CD4-positive, alpha-beta T cell treated with Interleukin-6 at 100 ng/mL for 8 hours (primary cell): ENCODE results near the gene TMEM140.
"Not testable (repeated sequence)": the region's sequence is repeated elsewhere in the genome, so short reads cannot be mapped to it uniquely, and the experiment has no call there.

Experiments
- DNase-seq: peaks from one replicate; pipeline ENCODE4 v3.0.0-alpha.2; 2020; ENCODE audit warnings: mixed read lengths, low spot score

TMEM140 gene

DNA sequence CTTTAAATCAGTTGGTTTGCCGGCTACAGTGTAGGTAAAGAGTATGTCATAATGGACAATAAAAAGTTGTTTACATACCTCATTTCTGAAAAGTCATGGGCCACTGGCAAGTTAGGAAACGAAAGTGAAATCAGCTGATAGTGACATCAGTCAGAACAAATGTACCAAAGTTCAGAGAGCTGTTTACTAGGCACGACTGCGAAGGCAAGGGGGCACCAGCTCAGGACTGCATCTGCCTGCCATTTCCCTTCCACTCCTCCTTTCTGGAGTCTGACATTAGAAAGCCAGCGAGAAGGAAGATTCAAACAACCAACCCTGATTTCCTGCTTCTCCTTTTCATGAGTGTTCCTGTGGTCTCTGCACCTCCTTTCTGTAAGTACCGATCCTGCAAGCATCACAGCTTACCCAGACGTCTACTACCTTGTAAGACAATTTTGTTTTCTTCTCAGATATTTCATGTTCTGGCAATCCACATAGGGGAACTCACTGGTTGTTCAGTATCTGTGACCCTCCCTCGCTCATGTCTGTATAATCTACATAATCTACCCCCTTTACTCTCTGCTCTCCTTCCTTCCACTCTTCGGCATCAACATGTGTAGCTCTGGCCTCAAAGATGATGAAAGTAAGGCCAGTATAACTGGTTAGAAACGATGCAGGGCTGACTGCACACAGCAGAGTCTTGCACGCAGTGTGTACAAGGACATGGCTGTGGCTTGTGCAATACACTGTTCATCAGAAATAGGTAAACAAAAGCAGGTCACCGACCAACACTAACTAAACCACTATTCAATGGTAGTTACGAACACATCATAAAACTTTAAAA lies at the start of gene TMEM140:
TSS of gene TMEM140 (plus strand) at position 174 of the 823 bp plus-strand sequence. CDS start 16,370 bp downstream, outside the sequence.
- peak; percentile 74 for DNase-seq

DNA sequence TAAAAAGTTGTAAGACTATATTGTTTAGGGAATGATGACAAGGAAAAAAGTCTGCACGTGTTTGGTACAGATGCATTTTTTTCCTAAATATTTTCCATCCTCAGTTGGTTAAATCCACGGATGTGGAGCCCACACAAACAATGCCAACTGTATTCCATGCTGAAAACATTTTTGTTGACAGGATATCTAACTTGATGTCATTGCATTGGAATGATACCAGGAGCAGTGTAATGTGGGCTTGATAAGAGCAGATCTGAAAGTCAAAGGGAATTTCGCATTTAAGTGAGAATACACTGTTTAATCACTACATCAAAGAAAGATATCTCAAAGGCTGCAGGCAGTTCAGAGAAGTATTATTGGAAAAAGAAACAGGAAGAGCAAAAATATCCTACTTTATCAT lies 49.5 kb upstream of the TMEM140 start:
- DNase-seq: no peak

DNA sequence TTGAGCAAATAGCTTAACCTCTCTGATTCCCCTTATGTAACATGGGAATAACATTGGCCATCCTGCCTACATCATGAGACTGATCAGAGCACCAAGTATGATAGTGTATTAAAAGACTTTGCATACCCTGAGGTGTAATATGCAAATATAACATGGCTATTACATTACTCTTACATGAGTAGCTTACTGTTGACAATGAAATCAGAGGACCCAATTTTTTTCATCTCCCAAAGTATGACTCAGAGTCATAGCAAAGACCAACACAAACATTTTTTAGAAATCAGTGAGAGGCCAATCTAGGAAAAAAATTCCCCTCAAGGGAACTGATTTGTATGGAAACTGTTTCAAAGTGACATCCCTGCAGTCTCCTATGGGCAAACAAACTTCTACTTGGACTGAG lies 47.0 kb upstream of the TMEM140 start:
- no peak for DNase-seq

DNA sequence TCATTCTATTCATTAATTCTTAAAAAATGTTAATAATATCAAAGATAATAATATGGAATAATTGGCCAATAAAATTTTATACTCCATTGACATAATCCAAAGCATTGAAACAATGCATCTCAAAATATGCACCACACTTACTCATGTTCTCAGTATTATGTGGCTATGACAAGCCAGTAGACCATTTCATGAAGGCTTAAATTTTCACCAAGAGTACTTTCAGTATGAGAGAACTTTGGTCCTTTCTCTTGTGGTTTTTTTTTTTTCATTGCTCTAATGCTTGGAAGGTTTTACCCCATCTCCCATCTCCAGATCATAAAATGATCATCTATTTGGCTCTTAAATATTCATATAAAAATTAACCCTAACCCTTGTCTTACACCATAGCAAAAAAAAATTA lies 45.5 kb upstream of the TMEM140 start:
- DNase-seq: no peak

DNA sequence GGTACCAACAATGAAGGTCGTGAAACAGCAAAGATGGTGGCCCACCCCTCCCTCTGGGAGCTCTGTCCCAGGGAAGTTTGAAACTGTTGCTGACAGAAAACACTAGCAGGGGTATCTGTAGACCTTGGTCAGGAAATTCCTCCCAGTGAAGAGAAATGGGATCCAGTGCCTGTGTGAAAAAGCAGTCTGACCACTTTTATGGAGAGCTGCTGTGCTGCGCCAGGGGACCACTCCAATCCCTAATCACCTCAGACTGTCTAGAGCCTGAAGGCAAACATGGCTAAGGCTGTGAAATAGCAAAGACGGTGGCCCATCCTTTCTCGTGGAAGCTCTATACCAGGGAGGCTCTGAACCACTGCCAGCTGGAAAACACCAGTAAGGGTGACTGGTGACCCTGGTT lies 38.3 kb upstream of the TMEM140 start:
- DNase-seq: no peak

DNA sequence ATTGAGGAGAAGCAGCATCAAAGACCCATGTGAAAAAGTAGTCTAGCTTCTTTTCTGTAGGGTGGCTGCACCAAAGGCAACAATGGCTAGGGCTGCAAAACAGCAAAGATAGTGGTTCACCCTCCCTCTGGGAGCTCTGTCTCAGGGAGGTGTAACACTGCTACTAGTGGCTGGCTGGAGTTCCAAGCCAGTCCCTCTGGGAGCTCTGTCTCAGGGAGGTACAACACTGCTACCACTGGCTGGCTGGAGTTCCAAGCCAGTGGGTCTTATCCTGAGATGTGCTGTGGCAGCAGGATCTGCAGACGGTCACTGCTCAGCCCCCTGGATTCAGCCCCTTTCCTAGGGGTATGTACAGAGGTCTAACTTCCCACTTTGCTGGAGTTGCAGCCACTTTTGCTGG lies 37.9 kb upstream of the TMEM140 start:
- no peak for DNase-seq

DNA sequence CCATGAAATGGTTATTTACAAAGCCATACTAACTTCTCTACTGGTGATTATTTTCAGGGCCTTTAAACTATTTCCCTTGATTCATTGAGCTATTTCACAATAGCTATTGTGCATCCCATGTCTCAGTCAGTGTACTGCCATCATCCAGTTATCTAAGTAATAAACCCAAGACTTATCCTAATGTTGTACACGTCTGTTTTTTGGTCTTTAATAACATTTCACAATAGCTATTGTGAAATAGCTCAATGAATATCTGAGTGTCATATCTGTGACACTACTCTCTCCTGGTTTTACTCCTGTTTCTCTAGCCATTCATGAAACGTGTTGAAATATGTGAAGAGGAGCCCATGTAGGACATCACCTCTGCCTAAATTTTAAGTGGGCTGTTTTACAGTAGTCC lies 36.5 kb upstream of the TMEM140 start:
- no peak for DNase-seq

DNA sequence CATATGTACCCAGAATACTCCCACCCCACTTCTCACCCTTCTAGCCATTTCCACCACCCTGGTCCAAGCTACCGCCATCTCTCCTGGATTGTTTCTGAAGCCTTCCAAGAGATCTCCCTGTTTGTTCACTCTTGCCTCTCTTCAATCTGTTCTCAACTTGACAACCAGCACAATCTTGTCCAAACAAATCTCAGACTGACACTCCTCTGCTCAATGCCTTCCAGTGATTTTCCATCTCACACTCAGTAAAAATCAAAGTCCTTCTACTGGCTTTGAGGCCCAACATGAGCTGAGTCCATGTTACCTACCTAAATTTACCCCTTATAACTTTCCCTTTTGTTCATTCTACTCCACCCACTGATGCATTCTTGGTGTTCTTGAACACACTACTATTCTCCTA lies 33.2 kb upstream of the TMEM140 start:
- no peak for DNase-seq

DNA sequence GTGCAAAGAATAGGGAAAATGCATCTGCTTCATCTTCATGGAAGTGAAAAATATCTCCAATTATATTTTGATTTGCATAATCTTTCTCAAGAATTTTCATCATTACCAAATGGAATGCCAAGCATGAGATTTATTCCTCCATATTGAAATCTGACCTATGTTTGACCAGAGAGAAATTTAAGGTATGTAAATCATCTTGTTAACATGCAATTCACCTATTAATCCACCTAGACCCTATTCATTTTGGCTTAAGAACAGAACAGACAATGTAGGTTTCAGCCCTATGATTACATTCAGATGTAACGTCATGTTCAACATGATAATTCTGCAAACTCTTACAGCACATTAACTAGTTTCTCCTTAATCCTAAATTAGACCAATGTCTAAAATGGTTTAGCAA lies 30.8 kb upstream of the TMEM140 start:
- no peak for DNase-seq

DNA sequence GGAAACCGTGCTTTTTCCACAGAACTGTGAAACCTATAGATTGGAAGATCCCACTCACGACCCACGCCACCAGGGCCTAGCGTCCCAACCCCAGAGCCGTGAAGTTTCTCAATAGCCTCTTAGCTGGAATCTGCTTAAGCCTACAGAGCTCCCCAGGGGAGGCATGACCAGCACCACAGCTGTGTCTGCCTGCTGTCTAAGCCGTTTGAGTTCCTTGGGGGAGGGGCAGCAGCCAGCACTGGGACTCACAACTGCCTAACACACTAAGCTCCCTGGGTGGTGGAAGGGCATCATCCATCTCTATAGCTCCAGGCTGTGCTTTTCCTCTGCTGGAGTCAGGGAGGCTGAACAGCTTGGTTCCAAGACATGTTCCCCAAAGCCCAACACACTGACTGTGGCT lies 26.0 kb upstream of the TMEM140 start:
- no peak for DNase-seq

DNA sequence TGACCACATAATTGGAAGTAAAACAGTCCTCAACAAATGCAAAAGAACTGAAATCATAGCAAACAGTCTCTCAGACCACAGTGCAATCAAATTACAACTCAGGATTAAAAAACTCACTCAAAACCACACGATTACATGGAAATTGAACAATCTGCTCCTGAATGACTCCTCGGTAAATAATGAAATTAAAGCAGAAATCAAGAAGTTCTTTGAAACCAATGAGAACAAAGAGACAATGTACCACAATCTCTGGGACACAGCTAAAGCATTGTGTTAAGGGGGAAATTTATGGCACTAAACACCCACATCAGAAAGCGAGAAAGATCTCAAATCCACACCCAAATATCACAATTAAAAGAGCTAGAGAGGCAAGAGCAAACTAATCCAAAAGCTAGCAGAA lies 23.2 kb upstream of the TMEM140 start:
- DNase-seq: not testable (repeated sequence)

DNA sequence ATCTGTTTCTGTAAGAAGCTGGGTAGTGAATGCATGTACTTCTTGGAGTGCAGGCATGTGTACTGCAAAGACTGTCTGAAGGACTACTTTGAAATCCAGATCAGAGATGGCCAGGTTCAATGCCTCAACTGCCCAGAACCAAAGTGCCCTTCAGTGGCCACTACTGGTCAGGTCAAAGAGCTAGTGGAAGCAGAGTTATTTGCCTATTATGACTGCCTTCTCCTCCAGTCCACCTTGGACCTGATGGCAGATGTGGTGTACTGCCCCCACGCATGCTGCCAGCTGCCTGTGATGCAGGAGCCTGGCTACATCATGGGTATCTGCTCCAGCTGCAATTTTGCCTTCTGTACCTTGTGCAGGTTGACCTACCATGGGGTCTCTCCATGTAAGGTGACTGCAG lies 18.9 kb upstream of the TMEM140 start:
- DNase-seq: no peak

DNA sequence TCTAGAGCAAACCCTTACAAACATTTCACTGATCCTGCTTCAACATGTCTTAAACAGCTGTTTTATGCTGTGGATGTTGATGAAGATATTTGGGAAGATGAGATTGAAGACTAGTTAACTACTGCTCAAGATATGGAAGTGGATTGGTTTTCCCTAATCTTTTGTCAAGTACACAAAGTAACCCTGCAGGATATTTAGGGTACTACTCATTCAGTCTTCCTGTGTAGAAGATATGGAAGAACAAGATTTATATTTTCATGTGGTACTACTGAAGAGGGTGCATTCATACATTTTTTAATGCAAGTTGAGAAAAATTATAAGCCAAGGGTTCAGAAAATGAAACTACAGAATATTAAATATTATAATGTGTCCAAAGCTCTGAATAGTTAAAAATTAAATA lies 18.3 kb upstream of the TMEM140 start:
- DNase-seq: no peak

DNA sequence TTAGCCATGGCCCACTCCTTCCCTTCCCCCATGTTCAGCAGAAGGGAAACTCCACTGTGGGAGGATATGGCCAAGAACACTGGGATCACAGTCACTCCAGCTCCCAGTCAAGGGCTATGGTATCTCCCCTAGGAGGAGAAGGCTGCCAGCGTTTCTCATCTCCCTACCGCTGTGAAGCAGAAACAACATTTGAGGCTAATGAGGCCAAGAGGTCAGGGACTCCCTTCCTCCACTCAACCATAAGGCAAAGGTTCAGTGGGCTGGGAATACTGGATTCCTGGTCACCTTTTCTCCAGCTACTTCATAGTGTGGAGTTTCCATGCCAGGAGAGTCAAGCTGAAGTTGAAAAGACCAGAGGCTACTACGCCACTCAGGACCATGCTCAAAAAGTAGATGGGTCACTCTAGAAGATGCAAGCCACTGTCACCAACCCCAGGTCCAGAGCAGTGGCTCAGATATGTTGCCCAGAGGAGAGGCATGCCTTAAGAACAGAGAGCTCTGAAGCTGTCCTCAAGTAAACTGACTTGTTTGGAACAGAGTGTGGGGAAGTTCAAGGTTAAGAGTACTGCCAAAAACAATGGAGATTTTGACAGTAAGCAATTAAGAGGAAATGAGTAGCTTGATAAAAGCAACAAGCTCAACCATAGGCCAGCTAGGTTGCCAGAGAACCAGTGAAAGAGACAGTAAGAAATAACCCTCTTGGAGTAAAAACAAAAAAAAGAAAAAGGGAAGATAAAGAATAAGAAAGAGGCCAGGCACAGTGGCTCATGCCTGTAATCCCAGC lies 3.8 kb upstream of the TMEM140 start:
- no peak for DNase-seq

DNA sequence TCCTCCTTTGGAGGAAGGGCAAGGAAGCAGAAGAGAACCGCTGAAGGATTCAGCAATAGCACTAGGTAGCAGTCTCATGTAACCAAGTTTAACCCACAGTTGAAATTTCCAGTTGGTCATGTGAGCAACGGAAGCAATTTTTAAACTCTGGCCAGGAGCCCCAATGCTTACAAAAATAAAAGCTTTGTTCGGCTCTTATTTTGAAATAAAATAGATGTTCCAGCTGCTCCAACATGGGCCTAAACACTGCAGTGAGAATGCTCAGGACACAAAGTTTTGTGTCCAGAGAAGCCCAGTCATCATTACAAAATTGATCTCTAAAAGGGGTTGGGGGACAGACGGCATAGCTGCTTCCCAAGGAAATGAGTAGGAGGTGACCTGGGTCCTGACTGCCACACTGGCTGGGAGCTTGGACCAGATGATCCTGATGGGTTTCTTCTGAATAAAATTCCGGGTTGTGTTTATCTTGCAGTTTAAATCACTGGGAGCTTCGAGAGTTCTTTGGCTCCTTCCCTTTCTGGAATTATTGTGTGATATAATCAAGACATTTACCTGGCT lies 452 bp upstream of the TMEM140 start:
- DNase-seq: peak; percentile 37

DNA sequence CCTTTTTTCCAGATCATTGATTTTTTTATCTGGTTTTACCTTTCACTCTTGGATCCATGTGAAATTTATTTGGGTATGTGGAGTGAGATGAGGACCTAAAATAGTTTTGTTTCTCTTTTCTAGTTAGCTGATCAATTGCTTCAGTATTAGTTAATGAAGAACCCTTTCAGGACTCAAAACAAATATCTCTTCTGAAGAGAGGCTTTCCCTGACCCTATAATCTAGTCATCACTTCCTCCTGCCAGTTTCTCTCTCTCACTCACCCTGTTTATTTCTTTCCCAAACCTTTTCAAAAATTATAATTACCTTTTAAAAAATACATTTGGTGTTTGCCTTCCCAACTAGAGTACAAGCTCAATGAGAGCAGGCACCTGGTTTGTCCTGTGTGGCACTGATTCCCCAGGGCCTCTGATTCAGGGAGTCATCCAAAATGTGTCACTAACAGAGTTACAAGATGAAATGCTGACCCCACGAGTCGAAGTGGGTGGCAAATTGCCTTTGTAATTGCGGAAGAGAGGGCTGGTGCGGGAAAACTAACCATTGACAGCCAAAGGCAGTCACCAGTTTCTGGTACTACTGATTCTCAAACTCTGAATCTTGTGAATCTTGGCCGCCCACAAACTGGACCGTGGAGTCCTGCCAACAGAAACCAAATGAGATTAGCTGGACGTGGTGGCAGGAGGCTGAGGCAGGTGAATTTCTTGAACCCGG lies 2.4 kb downstream of the TMEM140 start:
- no peak for DNase-seq

DNA sequence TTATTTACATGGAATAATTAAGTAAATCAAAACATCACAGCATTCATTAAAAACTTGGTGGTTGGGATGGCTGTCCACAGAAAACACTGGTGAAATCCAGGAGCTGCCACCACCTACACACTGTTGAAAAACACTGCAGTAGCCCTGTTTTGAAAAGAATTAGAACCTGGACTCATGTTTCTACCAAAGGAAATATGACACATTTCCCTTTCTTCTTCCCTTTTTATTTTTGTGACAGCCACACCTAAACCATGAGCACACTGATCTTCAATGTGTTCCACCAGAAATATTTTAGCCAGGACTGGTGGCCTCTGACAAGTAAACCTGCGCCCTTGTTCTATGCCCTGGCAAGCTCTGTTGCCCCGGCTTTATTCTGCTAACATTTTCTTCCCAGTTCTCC lies 3.3 kb downstream of the TMEM140 start:
- DNase-seq: no peak

DNA sequence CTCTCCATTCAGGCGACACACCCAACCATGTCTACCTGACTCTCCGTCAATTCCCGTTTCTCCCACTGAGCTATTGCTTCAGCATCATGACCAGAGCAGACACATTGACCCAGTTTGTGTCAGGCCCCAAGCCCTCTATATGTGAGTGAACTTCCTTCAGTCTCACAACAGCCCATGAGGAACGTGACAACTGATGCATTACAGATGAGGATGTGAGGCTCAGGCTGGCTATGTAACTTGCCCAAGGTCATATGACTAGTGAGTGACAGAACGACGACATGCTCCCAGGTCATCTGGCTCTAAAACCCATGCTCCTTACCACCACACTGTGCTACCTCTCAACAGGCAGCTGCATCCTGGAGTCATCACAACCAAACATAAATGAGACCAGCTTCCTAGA lies 3.7 kb downstream of the TMEM140 start:
- no peak for DNase-seq

DNA sequence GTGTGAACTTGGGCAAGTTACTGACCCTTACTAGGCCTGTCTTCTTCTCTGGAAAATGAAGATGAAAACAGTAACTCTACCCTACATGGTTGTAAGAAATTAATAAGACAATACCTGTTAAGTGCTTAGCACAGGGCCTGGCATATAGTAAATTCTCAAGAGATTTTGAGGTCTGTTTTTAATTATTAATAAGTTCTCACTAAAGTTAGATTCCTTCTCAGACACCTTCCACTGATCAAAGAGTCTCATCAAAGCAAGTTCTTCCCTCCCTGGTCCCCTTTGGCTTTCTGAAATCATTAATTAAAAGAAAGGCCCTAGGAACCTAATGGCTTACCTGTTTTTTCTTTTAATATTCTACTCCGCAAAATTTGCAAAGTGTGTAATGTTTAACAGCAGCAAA lies 4.6 kb downstream of the TMEM140 start:
- DNase-seq: no peak

DNA sequence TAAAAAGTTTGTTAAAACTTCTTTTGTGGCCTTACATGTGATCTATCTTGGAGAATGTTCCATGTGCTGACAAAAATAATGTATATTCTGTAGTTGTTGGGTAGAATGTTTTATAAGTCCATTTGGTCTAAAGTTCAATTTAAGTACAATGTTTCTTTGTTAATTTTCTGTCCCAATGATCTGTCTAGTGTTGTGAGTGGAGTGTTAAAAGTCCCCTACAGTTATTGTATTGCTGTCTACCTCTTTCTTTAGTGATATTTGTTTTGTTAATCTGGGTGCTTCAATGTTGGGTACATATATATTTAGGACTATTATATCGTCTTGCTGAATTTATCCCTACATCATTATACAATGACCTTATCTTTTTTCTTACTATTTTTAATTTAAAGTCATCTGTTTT lies 6.9 kb downstream of the TMEM140 start:
- DNase-seq: no peak

DNA sequence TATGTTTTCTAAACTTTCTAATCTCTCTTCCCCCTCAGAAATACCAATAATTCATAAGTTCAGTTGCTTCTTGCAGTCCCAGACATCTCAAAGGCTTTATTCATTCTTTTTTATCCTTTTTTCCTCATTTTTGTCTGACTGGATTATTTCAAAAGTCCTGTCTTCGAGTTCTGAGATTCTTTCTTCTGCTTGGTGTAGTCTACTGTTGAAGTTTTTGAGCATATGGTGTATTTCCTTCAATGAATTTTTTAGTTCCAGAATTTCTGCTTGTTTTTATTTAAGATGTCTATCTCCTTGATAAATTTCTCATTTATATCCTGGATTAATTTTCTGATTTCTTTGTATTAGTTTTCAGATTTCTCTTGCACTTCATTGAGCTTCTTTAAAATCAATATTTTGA lies 8.4 kb downstream of the TMEM140 start:
- DNase-seq: no peak

DNA sequence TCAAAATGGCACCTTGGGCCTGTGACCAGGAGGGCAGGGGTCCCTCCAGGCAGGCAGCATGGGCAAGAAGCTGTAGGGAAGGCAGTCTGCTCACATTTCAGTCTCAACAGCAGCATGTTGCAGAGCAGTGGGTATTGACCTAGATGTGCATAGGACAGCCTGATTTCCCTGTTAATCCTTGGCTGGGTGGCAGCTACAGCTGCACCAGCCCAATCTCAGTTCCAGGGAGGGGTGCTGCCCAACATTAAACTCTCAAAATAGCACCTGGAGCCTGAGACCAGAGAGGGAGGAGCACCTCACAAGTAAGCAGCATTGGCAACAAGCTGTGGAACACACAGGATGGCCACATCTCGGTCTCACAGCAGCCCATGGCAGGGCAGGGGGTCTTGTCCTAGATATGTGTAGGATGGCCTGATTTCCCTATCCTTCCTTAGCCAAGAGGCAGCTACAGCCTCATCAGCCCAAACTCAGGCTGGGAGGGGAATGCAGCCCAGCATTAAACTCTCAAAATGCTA lies 10.3 kb downstream of the TMEM140 start:
- DNase-seq: no peak
